HepG2 (cell line): ENCODE data around the gene HUNK. TPM values are rescaled to one million over a fixed set of nuclear protein-coding genes. Genes with fewer than 3 reads are reported as not detected.

ENCODE experiments used
- ARNT2 ChIP-seq: sonication (generic); formaldehyde crosslinking; IDR thresholded peaks from 2 replicates; pipeline ENCODE4 v1.8.0; 2022; ENCODE audit warnings: mild to moderate bottlenecking, low read depth, missing genetic modification reagents, moderate library complexity
- ETV5 ChIP-seq: IDR thresholded peaks from 2 replicates; pipeline ENCODE4 v1.6.1; 2018; ENCODE audit warnings: missing biosample characterization, missing genetic modification reagents, inconsistent platforms, borderline replicate concordance
- KDM3A ChIP-seq: IDR thresholded peaks from 2 replicates; pipeline ENCODE4 v1.6.1; 2018; ENCODE audit warnings: low read depth, missing compliant biosample characterization
- MXD4 ChIP-seq: IDR thresholded peaks from 2 replicates; pipeline ENCODE4 v1.6.1; 2016; ENCODE audit warnings: mild to moderate bottlenecking, missing biosample characterization, missing genetic modification reagents
- POLR2AphosphoS2 ChIP-seq: IDR thresholded peaks from 2 replicates; pipeline ENCODE4 v1.6.1; 2011; ENCODE audit warnings: low read depth, low read length, improper control_type of control experiment
- REL ChIP-seq: sonication (generic); formaldehyde crosslinking; conservative IDR thresholded peaks from 2 replicates; pipeline ENCODE4 v1.8.0; 2022; ENCODE audit warnings: mild to moderate bottlenecking, missing genetic modification reagents, moderate library complexity
- TBL1XR1 ChIP-seq: fragments of 150-350 bp; IDR thresholded peaks from 2 replicates; pipeline ENCODE4 v1.6.1; 2014; ENCODE audit warnings: borderline replicate concordance, low read length; ENCODE audit not compliant: partially characterized antibody
- ZNF350 ChIP-seq: sonication (generic); formaldehyde crosslinking; IDR thresholded peaks from 2 replicates; pipeline ENCODE4 v1.4.0; 2020; ENCODE audit warnings: mild to moderate bottlenecking, low read depth, missing genetic modification reagents, borderline replicate concordance
- ZNF510 ChIP-seq: sonication (generic); formaldehyde crosslinking; IDR thresholded peaks from 2 replicates; pipeline ENCODE4 v1.4.0; 2020; ENCODE audit warnings: low read depth, mild to moderate bottlenecking, missing genetic modification reagents
- ZNF577 ChIP-seq: sonication (generic); formaldehyde crosslinking; IDR thresholded peaks from 2 replicates; pipeline ENCODE4 v1.4.0; 2020; ENCODE audit warnings: mild to moderate bottlenecking, low read depth, missing genetic modification reagents, borderline replicate concordance
- ZSCAN22 ChIP-seq: sonication (generic); formaldehyde crosslinking; IDR thresholded peaks from 2 replicates; pipeline ENCODE4 v1.4.0; 2020; ENCODE audit warnings: mild to moderate bottlenecking, missing genetic modification reagents
- polyA plus RNA-seq, 8 experiments: library from polyadenylated mRNA; depleted of rRNA in 3 of 8; stranded (reverse) in 7 of 8; unstranded in 1 of 8; fragments of >200 nt; fragmentation: Illumina TruSeq in 4 of 8; extraction: Trizol in 4 of 8; gene quantifications; 2 replicates each; pipeline versions ENCODE4 v1.2.1 to v1.2.3, GENCODE V29; 2011 to 2016; ENCODE audit warnings: low read depth in 4 of 8, missing spikeins in 1 of 8, mixed read lengths in 1 of 8; ENCODE audit not compliant: insufficient read depth in 1 of 8
- total RNA-seq, 5 experiments: library from RNA; depleted of rRNA; stranded (reverse); fragments of >200 nt; fragmentation: Illumina TruSeq; extraction: Trizol; gene quantifications; 2 replicates each; pipeline ENCODE4 v1.2.3, GENCODE V29; 2016; ENCODE audit warnings: low read depth in 1 of 5
- TF ChIP-seq, protein P1 (sequence below): sonication (generic); formaldehyde crosslinking; conservative IDR thresholded peaks from 2 replicates; pipeline ENCODE4 v1.4.0; 2020; ENCODE audit warnings: mild to moderate bottlenecking, missing genetic modification reagents, moderate library complexity
- TF ChIP-seq, protein P2 (sequence below): sonication (generic); formaldehyde crosslinking; IDR thresholded peaks from 2 replicates; pipeline ENCODE4 v1.4.0; 2020; ENCODE audit warnings: low read depth, mild to moderate bottlenecking, missing genetic modification reagents
- TF ChIP-seq, protein P3 (sequence below): sonication (generic); formaldehyde crosslinking; IDR thresholded peaks from 2 replicates; pipeline ENCODE4 v1.5.0; 2020; ENCODE audit warnings: missing genetic modification reagents, mild to moderate bottlenecking, borderline replicate concordance
- TF ChIP-seq, protein P4 (sequence below): sonication (generic); formaldehyde crosslinking; IDR thresholded peaks from 2 replicates; pipeline ENCODE4 v1.4.0; 2020; ENCODE audit warnings: missing genetic modification reagents
- TF ChIP-seq, protein P5 (sequence below): sonication (generic); formaldehyde crosslinking; IDR thresholded peaks from 2 replicates; pipeline ENCODE4 v1.4.0; 2020; ENCODE audit warnings: missing genetic modification reagents, borderline replicate concordance

HUNK gene
- total and polyA plus RNA-seq, 2 of the 13 experiments (the other 11 are each of a cell fraction or from before 2014, with no cell fraction given), result 1.8 to 1.9 TPM

DNA sequence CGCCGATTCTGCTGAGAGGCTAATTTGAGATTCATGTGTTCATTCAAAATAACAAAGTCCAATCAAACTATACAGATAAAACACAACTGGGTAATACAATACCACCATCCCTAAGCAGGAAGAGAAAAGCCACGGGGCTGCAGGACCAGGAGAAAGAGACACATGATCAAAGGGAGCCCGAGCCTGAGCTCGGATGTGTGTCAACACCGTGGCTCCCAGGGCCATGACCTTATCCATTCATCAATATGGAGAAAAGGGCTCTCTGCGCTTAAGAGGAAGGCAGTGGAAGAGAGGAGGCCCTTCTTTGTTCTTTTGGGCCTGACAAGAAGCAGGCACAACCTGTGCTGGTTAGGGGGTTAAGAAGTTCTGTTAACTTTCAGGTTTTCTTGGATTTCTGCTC, 56.7 kb downstream of the HUNK start (continued):
- TF ChIP-seq, protein P1, sequence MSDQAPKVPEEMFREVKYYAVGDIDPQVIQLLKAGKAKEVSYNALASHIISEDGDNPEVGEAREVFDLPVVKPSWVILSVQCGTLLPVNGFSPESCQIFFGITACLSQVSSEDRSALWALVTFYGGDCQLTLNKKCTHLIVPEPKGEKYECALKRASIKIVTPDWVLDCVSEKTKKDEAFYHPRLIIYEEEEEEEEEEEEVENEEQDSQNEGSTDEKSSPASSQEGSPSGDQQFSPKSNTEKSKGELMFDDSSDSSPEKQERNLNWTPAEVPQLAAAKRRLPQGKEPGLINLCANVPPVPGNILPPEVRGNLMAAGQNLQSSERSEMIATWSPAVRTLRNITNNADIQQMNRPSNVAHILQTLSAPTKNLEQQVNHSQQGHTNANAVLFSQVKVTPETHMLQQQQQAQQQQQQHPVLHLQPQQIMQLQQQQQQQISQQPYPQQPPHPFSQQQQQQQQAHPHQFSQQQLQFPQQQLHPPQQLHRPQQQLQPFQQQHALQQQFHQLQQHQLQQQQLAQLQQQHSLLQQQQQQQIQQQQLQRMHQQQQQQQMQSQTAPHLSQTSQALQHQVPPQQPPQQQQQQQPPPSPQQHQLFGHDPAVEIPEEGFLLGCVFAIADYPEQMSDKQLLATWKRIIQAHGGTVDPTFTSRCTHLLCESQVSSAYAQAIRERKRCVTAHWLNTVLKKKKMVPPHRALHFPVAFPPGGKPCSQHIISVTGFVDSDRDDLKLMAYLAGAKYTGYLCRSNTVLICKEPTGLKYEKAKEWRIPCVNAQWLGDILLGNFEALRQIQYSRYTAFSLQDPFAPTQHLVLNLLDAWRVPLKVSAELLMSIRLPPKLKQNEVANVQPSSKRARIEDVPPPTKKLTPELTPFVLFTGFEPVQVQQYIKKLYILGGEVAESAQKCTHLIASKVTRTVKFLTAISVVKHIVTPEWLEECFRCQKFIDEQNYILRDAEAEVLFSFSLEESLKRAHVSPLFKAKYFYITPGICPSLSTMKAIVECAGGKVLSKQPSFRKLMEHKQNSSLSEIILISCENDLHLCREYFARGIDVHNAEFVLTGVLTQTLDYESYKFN (CRISPR knock-in tag), result peak; percentile 94
- TF ChIP-seq, protein P2, sequence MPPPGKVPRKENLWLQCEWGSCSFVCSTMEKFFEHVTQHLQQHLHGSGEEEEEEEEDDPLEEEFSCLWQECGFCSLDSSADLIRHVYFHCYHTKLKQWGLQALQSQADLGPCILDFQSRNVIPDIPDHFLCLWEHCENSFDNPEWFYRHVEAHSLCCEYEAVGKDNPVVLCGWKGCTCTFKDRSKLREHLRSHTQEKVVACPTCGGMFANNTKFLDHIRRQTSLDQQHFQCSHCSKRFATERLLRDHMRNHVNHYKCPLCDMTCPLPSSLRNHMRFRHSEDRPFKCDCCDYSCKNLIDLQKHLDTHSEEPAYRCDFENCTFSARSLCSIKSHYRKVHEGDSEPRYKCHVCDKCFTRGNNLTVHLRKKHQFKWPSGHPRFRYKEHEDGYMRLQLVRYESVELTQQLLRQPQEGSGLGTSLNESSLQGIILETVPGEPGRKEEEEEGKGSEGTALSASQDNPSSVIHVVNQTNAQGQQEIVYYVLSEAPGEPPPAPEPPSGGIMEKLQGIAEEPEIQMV (CRISPR knock-in tag), result no peak; the same call in 1 of the 2 replicates
- TF ChIP-seq ZNF350 (CRISPR knock-in tag) (no peak), ZNF510 (CRISPR knock-in tag) (no peak), POLR2AphosphoS2 (no peak), ETV5 (peak; percentile 91), MXD4 (CRISPR knock-in tag) (no peak), ZNF577 (CRISPR knock-in tag) (no peak), ZSCAN22 (CRISPR knock-in tag) (no peak), KDM3A (CRISPR knock-in tag) (no peak), REL (CRISPR knock-in tag) (no peak), ARNT2 (0 out of 2 replicates have a peak, but pooled peaks have one; percentile 49), TBL1XR1 (peak; percentile 44)
- TF ChIP-seq, protein P3, sequence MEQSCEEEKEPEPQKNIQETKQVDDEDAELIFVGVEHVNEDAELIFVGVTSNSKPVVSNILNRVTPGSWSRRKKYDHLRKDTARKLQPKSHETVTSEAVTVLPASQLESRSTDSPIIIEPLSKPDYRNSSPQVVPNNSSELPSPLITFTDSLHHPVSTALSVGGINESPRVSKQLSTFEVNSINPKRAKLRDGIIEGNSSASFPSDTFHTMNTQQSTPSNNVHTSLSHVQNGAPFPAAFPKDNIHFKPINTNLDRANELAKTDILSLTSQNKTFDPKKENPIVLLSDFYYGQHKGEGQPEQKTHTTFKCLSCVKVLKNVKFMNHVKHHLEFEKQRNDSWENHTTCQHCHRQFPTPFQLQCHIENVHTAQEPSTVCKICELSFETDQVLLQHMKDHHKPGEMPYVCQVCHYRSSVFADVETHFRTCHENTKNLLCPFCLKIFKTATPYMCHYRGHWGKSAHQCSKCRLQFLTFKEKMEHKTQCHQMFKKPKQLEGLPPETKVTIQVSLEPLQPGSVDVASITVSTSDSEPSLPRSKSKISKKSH (CRISPR knock-in tag), result no peak
- TF ChIP-seq, protein P4, sequence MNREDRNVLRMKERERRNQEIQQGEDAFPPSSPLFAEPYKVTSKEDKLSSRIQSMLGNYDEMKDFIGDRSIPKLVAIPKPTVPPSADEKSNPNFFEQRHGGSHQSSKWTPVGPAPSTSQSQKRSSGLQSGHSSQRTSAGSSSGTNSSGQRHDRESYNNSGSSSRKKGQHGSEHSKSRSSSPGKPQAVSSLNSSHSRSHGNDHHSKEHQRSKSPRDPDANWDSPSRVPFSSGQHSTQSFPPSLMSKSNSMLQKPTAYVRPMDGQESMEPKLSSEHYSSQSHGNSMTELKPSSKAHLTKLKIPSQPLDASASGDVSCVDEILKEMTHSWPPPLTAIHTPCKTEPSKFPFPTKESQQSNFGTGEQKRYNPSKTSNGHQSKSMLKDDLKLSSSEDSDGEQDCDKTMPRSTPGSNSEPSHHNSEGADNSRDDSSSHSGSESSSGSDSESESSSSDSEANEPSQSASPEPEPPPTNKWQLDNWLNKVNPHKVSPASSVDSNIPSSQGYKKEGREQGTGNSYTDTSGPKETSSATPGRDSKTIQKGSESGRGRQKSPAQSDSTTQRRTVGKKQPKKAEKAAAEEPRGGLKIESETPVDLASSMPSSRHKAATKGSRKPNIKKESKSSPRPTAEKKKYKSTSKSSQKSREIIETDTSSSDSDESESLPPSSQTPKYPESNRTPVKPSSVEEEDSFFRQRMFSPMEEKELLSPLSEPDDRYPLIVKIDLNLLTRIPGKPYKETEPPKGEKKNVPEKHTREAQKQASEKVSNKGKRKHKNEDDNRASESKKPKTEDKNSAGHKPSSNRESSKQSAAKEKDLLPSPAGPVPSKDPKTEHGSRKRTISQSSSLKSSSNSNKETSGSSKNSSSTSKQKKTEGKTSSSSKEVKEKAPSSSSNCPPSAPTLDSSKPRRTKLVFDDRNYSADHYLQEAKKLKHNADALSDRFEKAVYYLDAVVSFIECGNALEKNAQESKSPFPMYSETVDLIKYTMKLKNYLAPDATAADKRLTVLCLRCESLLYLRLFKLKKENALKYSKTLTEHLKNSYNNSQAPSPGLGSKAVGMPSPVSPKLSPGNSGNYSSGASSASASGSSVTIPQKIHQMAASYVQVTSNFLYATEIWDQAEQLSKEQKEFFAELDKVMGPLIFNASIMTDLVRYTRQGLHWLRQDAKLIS (CRISPR knock-in tag), result no peak
- TF ChIP-seq, protein P5, sequence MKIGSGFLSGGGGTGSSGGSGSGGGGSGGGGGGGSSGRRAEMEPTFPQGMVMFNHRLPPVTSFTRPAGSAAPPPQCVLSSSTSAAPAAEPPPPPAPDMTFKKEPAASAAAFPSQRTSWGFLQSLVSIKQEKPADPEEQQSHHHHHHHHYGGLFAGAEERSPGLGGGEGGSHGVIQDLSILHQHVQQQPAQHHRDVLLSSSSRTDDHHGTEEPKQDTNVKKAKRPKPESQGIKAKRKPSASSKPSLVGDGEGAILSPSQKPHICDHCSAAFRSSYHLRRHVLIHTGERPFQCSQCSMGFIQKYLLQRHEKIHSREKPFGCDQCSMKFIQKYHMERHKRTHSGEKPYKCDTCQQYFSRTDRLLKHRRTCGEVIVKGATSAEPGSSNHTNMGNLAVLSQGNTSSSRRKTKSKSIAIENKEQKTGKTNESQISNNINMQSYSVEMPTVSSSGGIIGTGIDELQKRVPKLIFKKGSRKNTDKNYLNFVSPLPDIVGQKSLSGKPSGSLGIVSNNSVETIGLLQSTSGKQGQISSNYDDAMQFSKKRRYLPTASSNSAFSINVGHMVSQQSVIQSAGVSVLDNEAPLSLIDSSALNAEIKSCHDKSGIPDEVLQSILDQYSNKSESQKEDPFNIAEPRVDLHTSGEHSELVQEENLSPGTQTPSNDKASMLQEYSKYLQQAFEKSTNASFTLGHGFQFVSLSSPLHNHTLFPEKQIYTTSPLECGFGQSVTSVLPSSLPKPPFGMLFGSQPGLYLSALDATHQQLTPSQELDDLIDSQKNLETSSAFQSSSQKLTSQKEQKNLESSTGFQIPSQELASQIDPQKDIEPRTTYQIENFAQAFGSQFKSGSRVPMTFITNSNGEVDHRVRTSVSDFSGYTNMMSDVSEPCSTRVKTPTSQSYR, result no peak; the same call in 1 of the 2 replicates
